Choroid plexus epithelial cell (primary cell): ENCODE measurements around the gene KCMF1.
A peak's percentile ranks its signal among the peaks of the same experiment; 100 is the strongest.

Experiments
- DNase-seq: peaks from one replicate; pipeline ENCODE4 v3.0.0-alpha.2; 2010; ENCODE audit warnings: low read depth
- H3K4me3 ChIP-seq: 2 replicates; pipeline ENCODE4 v1.5.1; 2011; ENCODE audit warnings: low read depth, mild to moderate bottlenecking, control low read depth, low read length, moderate library complexity
- CTCF ChIP-seq: conservative IDR thresholded peaks from 2 replicates; pipeline ENCODE4 v1.5.1; 2011; ENCODE audit warnings: low read depth, mild to moderate bottlenecking, control low read depth, inconsistent platforms, low read length, moderate library complexity

KCMF1 gene

DNA sequence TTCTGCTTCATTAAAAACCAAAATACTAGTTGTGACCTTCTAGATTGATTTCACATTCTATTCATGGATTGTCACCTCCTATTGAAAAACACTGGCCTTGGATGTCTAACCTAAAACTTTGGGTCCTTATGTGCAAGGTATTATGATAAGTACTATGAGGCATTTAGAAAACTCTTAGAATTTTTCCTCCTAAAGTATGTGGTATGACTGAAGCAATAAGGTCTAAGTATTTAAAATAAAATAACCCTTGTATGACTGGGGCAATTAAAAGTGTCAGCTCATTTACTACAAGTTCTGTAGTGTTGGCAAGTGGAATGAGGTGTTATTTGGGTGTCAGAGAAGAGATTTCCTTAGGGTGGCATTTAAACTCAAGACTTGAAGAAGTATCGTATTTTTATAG lies 15.1 kb downstream of the KCMF1 start:
- H3K4me3 ChIP-seq, result no peak overlapping the region
- TF ChIP-seq CTCF, result no peak
- no peak for DNase-seq

DNA sequence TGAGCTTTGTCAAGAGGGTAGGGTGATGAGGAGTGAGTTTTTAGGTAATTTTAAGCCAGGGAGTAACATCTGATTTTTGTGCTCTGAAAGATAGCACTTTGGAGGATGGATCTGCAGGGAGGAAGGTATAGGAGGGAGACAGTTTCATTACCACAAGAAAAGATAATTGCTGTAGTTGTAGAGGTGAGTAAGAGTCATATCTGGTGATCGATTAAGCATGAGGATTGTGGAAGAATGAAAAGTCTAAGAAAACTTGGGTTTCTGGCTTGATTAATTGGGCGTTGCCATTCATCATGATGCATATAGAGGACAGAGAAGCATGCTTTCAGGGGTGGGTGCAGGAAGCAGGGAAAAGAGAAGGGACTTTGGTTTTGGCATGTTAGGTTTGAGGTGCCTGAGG lies 18.5 kb downstream of the KCMF1 start:
- DNase-seq, result no peak
- no peak for TF ChIP-seq CTCF
- no peak overlapping the region for H3K4me3 ChIP-seq

GRCh38 chr2:84989927-84990326 lies 19.0 kb downstream of the KCMF1 start:
- no peak overlapping the region for H3K4me3 ChIP-seq
- no peak for DNase-seq
- no peak for TF ChIP-seq CTCF

- peak; percentile 80 for DNase-seq
- no peak overlapping the region for H3K4me3 ChIP-seq
- no peak for TF ChIP-seq CTCF
Observed at GRCh38 chr2:84991404-84992160, 20.6 kb downstream of the KCMF1 start.

DNA sequence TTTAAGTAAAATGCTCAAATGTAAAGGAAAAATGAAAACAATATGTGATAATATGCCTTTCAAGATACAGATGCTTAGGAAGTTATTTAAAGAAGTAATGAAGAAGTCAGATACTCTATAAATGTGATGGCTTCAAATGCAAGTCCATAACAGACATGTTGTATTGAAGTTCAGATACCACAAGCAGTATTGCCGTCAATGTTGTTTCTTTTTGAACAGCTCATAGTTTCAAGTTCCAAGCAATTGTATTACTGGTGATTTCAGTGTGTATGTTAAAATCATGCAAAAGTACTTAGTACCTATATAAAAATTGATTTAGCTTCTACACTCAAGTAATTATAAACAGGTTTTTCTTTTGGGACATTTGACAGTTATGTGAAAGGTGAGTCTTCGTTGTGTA lies 24.9 kb downstream of the KCMF1 start:
- TF ChIP-seq CTCF, result no peak
- no peak for DNase-seq
- no peak overlapping the region for H3K4me3 ChIP-seq

GRCh38 chr2:84996909-84997308 lies 25.9 kb downstream of the KCMF1 start:
- no peak for TF ChIP-seq CTCF
- no peak for DNase-seq
- H3K4me3 ChIP-seq, result no peak overlapping the region

GRCh38 chr2:84999553-84999955 lies 28.6 kb downstream of the KCMF1 start:
- DNase-seq, result no peak
- no peak overlapping the region for H3K4me3 ChIP-seq
- TF ChIP-seq CTCF, result no peak
